NCI-H226 (cell line): ENCODE measurements around the gene SFTPA2.
"Not testable (repeated sequence)": the region's sequence is repeated elsewhere in the genome, so short reads cannot be mapped to it uniquely, and the experiment has no call there.

ENCODE experiments used
- DNase-seq: peaks from one replicate; pipeline ENCODE4 v3.0.0-alpha.2; 2015

Gene SFTPA2

DNA sequence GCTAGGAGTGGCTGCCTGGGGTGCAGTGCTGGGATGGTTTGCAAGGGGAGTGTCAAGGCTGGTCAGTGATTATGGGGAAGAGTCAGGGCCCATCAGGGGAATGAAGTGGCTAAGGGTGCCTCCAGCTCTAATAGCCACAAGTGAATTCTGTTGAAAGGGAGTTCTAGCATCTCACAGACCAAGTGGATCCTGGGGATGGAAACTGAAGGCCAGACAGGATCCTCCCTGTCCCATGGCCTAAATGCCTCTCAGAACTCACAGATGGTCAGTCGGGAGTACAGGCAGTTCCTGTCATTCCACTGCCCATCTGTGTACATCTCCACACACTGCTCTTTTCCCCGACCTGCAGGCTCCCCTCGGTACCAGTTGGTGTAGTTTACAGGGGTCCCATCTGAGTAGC, 3.2 kb downstream of the SFTPA2 start:
- DNase-seq = not testable (repeated sequence)

DNA sequence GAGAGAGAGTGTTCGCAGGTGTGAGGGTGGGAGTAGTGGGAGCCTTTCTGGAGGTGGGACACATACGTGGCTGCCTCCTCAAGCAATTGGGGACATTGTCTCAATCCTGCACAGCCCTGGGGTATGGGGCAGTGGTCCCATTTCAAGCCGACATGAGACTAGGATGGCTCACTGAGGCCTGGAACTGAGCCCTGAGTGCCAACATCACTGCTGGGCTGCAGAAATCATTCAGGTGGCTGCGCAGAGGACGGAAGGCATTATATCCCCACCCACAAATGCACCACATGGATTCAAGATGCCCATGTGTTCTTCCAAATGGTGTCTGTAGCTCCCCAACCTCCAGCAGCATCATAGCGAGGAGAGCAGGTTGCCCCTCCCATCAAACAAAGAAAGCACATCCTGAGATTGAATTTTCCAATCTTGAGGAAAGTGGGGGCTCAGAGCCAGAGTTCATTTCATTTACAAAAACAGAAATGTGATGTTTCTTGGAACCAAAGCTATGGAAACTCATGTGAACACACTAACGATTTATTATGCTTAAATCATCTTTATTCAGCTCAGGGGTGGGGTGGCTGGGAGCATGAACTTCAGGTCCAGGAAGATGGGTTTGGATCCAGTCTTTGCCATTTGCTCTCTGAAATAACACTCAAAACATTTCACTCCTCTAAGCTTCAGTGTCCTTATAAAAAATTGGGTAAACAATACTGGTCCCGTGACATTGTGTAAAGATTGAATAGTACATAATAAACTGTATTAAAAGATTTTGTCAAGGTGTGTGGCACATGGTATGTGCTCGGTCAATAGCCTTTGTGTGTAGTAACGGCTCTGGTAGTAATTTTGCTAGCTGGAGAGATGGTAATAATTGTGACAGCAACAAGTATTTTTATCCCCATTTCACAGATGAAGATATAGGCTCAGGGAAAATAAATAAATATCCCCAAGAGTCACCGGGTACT, 4.6 kb downstream of the SFTPA2 start:
- no peak for DNase-seq

DNA sequence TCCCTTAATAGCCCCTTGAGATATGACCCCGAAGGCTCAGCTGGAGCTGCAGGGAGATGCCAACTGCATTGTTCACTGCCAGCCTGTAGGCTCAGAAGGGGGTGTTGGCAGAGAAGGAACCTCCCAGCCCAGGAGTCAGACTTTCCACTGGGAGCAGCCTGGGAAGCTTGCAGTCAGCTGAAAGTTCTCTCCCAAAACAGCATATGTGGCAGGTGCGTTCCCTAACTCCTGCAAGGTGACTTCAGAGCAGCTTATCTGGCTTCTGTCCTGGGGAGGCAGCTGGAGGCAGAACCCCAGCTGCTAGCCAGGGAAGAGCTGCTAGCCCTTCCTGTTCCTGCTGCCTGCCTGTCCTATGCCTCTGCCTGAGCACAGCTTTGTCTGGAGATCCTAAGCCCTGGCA, 8.1 kb downstream of the SFTPA2 start:
- no peak for DNase-seq

DNA sequence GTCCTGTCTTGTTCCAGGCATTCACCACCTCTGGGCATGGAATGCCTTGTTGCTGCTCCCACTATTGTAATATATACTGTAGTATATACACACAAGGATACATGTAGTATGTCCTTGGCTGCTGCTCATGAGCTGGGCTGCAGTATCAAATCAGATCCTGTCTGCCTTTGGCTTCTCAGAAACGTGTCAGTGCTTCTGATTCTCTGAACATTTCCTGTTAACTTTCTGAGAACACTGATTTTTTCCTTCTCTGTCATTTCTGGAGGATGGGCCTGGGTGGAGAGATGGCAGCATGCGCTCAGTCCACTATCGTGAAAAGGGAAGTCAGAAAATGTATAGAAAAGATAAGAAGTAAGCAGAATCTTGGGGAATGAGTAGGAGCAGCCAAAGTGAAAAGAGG, 12.2 kb downstream of the SFTPA2 start:
- no peak for DNase-seq

DNA sequence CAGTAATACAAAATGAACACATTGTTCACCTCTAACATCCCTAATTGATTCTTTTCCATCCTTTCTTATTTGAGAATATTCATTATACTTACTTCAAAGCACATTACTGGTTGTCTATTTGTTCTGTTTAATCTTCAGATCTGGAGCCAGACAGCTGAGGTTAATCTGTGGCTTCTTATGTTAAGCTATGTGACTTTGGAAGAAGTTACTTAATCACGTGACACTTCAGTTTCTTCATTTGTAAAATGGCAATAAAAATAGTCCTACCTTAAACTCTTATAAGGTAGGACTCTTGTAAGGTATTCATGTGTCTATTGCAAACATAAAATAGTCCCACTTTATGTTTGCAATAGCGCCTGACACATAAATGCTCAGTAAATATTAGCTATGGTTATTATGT, 13.1 kb downstream of the SFTPA2 start:
- not testable (repeated sequence) for DNase-seq

DNA sequence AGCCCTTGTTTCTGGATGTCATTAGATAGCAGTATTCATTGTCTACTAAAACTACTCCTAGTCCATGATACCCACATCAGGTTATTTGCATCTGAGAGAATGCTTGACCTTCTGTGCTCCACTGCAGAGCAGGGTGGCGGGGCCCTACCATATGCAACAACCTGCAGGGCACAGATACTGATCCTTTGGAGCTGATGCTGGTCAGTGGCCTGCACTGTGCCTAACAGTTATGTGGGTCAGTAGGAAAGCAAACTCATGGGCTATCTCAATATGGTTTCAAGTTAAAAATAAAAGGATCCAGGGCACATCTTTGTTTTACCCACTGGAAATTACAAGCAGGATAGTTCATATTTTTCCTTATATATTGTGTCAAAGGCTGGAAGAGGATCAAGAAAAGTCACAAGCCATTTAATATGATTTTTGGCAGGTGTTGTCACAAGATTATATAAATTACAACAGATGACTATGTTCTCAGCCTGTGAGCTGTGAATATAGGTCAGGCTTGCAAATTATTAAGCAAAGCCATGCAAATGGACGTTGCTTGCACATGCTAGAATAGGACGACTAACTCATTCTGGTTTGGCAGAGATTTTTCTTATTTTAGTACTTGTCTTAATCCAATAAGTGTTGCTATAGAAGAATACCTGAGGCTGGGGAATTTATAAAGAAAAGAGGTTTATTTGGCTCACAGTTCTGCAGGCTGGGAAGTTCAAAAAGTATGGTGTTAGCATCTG, 15.1 kb downstream of the SFTPA2 start:
- not testable (repeated sequence) for DNase-seq

DNA sequence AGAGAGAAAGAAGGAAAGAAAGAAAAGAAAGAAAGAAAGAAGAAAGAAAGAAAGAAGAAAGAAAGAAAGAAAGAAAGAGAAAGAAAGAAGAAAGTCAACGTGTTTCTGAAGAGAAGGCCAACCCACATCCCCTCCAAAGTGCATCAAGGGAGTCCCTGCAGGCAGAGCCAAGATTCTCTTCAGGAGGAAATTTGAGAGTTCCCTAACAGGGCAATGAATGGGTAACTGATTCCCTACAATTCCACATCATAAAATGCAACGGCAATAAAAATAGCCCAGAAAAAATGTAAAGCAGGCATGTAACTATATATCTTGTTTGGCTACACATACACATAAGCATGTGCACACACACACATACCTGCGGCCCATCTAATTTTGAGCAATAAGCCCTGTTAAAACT, 15.8 kb downstream of the SFTPA2 start:
- not testable (repeated sequence) for DNase-seq

DNA sequence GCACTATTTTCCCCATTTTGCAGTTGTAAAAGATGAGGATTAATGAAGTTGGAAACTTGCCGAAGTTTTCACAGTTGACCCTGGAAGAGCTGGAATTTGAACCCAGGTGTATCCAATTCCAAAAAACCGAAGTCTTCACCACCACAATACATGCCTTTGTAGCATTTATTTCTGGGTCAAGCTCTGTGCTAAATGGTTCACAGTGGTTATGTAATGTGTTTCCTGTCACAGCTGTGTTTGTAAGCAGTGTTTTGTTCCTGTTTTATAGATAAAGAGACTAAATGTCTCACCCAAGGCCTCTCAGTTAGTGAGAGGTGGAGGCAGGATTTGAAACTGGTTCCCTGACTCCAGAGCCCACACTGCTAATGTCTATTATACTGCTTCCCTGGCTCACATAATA, 17.6 kb downstream of the SFTPA2 start:
- no peak for DNase-seq

DNA sequence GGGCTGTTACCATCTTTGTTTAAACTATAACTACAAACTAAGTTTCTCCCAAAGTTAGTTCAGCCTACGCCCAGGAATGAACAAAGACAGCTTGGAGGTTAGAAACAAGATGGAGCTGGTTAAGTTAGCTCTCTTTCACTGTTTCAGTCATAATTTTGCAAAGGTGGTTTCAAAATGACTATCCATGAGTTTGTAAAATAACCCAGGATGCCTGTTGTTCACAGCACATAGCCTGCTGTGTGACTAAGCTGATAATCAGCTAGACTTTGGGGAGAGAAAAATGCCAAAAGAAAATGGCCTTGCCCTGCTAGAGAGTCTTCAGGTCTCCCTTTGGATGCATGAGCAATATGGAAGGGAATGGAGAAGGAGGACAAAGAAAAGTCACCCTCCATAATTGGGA, 19.3 kb downstream of the SFTPA2 start:
- not testable (repeated sequence) for DNase-seq

DNA sequence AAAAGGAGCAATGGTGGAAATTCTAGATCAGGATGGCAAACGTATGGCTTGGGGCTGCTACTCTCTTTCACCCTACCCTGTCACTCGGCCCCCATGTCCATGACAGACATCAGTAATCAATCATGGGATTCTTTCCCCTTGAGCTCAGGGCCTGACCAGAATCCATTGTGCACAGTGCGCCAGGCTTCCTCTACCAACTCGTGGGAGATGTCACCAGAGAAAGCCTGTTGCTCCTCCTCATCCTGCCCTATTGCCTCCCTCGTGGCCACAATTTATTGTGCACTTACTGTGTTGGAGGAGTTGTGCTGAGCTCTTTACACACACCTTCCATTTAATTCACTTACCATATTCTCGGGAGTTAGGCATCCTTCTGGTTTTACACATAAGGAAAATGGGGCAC, 21.9 kb downstream of the SFTPA2 start:
- not testable (repeated sequence) for DNase-seq

DNA sequence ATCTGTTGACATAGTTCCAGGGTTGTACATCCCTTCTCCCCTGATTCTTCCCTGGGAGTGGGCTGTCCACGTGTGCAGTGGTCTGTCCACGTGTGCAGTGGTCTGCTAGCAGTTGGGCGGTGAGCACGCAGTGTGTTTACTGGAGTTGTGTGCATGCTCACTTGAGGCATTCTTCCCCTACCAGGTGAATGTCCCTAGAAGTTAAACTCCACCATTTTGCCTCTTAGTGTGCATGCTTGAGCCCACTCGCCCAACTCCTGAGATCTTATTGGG, 26.4 kb downstream of the SFTPA2 start:
- not testable (repeated sequence) for DNase-seq

DNA sequence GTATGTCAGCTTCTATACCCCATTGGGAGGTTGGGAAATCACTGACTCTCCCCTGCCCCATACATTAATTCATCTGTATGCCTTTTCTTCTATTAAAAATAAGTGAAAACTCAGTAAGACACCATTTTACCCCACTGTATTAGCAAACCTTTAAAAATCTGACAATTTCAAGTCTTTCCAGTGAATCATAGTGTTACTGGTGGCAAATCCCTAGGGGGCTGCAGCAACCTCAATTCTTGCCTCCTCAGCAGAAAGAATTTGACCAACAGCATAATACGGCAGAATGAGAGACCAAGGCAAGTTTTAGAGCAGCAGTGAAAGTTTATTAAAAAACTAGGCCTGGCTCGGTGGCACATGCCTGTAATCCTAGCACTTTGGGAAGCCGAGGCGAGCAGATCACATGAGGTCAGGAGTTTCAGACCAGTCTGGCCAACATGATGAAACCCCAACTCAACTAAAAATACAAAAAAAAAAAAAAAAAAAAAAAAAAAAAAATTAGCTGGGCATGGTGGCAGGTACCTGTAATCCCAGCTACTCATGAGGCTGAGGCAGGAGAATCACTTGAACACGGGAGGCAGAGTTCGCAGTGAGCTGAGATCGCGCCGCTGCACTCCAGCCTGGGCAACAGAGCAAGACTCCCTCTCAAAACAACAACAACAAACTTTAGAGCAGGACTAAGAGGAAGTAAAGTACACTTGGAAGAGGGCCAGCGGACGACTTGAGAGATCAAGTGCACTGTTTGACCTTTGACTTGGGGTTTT, 26.9 kb downstream of the SFTPA2 start:
- not testable (repeated sequence) for DNase-seq

DNA sequence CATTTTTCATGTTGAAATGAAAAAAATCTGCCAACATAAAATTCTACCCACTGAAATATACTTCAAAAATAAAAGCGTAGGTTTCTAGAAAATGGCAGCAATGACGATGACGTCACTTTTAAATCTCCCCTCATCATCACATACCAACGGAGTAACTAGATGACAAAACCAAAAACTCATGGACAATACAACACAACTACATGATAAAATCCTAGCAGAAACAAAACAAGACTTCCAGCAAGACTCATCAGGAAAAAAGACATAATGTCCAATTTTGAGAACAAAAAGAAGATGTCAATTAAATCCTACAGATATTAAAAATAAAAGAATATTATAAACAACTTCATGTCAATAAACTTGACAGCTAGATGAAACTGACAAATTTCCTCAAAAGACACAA, 31.9 kb downstream of the SFTPA2 start:
- not testable (repeated sequence) for DNase-seq

DNA sequence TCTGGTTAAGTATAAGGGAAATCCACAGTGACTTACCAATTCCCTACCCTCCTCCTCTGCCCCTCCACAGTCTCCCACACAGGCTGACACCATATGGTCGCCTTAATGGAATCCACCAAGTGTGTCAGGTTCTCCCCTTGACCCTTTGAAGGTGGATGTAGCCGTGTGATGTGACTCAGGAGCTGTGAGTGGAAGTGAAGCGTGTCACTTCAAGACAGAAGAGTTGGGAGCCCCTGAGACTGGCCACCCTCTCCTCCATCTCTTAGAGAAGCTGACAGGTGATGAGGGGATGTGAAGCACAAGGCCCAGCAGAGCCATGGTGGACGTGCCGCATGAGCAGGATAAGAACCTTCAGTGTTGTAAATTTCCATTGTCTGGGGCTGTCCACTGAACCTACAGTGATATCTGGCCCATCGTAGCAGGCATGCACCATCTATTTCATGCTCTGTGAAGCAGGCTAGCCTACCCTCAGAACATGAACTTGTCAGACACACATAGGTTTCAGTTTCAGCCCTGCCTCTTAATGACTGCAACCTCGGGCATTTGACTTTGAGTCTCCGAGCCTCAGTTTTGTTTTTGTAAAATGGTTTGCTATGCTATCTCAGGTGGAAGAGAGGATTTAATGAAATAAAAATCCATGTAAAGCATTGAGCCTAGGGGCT, 35.0 kb downstream of the SFTPA2 start:
- DNase-seq = not testable (repeated sequence)

DNA sequence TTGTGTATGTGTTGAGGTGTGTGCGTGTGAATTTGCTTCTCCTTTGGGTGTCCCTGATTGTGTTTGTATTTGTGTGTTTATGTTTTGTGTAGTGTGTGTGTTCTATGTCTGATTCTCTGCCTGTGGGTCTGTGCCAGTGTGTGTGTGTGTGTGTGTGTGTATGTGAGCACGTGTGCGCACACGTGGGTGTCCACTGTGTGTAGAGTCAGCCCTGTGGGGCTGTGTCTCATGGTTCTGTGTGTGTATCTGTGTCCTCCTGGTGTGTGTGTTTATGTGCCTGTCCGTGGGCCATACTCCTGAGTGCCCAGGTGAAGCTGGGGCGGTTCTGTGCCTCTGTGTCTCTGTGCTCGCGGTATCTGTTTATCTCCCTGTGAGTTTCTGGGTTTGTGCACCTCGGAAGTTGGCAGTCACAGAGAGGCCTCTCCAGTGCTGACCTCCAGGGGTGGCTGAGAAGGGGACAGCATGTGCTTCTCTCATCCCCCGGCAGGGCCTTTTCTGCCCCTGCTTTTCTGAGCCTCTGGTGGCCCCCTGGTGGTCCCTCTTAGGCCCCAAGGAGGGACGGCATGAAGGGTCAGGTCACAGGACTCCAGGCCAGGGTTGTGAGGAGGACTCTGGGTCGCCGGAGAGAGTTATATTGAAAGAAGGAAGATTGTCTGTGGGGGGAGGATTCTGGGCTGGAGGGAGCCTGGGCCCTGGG, 36.9 kb downstream of the SFTPA2 start:
- not testable (repeated sequence) for DNase-seq

DNA sequence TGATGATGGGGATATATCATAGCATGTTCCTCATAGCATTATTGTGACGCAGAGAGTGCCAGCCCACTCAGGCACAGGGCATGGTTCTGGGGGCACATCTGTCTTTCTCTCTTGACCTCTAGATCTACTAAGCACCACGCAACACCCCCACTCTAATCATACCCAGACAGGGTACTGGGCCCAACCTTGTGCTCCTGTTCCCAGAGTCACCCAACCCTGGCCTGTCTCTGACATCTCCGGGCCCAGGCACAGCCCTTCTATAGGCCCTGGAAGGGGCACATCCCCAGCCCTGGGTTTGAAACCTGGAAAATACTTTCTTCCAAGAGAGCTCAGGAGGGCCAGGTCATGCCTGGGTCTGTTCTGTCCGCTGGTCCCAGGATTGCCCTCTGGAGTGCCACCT, 37.7 kb downstream of the SFTPA2 start:
- DNase-seq = not testable (repeated sequence)

DNA sequence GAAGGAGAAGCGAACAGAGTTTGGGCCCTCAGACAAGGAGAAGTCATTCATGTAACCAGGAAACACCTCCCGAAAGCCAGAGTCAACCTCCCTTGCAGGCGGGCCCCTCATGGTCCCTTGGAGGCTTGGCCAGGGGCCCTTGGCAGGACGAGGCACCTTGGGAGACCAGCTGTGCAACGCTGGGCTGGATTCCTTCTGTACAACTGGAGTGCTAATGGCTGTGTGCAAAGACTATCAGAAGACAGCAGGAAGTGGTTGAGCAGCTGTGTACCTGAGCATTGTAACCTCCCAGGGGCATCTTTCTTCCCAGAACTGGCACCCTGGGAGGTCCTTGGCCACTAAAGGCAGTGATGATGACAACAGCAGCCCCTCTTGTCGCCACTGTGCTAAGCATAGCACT, 38.5 kb downstream of the SFTPA2 start:
- DNase-seq = not testable (repeated sequence)

DNA sequence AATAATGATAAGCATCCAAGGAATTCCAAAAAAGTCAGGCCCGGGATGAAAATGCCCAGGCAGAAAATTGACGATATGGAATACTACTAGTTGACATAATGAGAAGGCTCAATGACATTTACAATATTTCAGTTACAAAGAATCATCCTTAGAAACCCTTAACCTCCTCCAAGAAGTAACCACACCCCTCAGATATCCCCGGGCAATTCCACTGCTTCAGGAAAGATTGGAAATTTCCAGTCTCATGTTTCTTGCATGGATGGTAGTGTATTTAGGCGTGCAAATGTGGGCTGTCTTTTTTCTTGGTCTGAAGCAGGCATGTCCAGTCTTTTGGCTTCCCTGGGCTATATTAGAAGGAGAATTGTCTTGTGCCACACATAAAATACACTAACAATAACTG, 42.6 kb downstream of the SFTPA2 start:
- not testable (repeated sequence) for DNase-seq

DNA sequence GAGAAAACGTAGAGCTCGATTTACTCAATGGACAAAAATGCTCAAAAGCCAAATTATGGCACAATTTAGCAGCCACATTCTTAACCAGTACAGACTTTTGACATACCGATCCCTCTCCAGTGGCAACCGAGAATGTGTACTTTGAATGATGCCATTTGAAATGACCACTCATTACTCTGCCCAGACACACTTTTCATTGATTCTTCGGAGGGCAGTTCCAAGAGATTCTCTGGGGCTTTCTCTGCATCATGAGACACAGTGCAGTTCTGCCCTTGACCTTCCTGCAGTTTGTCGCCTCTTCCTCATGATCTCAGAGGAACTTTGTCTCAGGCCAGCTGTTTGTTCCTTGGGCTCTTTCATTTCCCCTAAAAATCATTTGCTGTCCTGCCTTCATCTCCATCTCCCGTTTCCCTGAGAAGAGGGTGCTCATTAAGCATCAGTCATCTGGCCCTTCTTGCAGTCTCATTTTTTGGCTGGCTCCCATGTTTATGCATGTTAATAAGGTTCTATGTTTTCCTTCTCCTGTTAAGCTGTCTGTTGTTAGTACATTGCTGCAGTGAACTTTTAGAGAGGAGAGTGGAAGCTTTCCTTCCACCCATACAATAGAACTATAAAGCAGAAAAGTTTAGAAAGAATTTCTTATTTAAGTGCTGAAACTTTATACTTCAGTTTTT, 43.5 kb downstream of the SFTPA2 start:
- DNase-seq = not testable (repeated sequence)

DNA sequence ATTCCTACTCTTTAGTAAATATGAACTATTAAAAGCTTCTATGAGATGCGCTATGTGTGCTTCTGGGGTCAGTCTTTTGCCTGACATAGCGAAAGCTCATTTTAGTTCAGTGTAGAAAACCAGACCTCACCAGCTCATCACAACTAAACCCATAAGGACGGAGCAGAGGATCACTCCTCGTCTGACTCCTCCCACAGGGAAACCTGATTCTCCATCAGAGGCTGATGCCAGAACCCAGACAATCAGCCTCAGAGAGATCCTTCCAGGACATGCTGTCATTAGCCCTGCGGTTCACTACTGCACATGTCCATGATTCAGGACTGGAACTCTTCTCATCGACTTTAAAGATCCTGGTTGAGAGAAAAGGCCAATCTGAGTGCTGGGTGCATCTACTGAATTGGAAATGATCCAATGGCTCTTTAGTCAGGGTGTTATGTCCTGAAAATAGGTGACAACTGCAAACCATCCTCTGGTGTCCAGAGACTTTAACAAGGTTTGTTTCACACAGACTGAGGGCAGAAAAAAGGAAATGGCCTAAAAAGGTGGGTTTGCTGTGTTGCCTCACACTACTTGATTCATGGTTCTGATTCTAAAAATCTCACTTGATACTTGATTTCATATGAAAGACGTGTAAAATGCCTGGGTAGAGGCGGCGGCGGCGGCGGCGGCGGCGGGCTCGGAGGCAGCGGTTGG, 48.2 kb downstream of the SFTPA2 start, which contains the start of gene EIF5AL1:
TSS of gene EIF5AL1 (plus strand) at position 643 of the 693 bp plus-strand sequence. CDS start 117 bp downstream, outside the sequence.
- DNase-seq = not testable (repeated sequence)
